Muscle layer of duodenum (tissue), 2 donors: ENCODE results near the gene VPS29.
"Not testable (repeated sequence)": the region's sequence is repeated elsewhere in the genome, so short reads cannot be mapped to it uniquely, and the experiment has no call there.

Experiments
- H3K27ac ChIP-seq: one replicate; pipeline ENCODE4 v1.7.0; 2013; ENCODE audit warnings: mild to moderate bottlenecking, low read length
- H3K27me3 ChIP-seq: one replicate; pipeline ENCODE4 v1.7.0; 2013; ENCODE audit warnings: low read depth, mild to moderate bottlenecking, control low read depth, low read length
- H3K36me3 ChIP-seq, 2 donors: one replicate each; pipeline ENCODE4 v1.7.0; 2013; ENCODE audit warnings: low read length in 2 of 2, control low read depth in 1 of 2, mild to moderate bottlenecking in 1 of 2; ENCODE audit not compliant: insufficient read depth in 2 of 2, control insufficient read depth in 1 of 2
- H3K4me1 ChIP-seq, 2 donors: one replicate each; pipeline ENCODE4 v1.7.0; 2013; ENCODE audit warnings: low read length in 2 of 2, mild to moderate bottlenecking in 2 of 2, control low read depth in 1 of 2, moderate library complexity in 1 of 2; ENCODE audit not compliant: insufficient read depth in 2 of 2, control insufficient read depth in 1 of 2
- H3K4me3 ChIP-seq, 2 donors: one replicate each; pipeline ENCODE4 v1.7.0; 2013; ENCODE audit warnings: low read length in 2 of 2, low read depth in 1 of 2, mild to moderate bottlenecking in 1 of 2
- H3K9me3 ChIP-seq, 2 donors: one replicate each; pipeline ENCODE4 v1.7.0; 2013; ENCODE audit warnings: low read length in 2 of 2, control low read depth in 1 of 2, mild to moderate bottlenecking in 1 of 2; ENCODE audit not compliant: control insufficient read depth in 1 of 2
- donor health status: healthy.

Gene VPS29

DNA sequence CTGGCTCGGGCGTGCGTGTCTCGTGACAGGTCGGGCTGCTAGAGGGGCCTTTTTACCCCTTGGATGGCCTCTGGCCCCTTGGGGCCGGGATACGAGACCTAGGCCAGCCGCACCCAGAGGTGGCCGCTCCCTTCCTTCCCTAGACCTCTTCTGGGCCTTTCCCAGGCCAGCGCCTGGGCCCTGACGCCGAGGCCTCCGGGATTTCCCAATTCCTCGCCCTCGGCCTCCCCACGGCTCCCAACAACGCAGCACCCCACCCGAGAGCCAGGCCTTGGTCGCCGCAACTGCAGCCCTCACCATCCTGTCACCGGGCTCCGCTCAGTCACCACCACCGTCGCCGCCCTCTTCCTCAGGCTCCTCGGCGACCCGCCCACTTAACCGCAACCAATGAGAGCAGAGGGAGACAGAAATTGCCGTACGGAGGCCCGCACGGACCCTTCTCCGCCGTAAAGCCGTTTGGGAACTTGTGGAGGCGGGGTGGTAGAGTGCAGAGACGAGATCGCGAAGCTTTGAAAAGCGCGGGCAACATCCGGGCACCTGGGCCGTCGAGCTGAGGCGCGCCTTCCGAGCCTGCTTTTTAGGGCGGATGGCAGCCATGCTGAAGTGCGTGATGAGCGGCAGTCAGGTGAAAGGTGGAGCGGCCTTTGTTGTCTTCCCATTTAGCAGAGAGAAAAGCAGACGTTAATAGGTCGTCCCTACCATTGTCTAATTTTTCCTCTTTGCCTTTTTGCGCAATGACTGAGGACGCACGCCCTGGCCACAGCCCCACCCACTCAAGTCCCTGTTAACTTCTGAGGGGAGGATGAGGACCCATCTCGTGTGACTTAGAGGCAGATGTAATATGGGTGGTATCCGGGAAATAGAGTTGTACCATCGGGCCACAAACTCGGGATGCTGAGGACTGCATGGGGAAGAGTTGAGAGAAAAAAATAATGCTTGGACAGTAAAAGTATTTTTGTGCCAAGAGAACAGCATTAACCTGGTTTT, at the start of gene VPS29, which contains the start of gene RAD9B:
TSS of gene VPS29 (minus strand) at position 360 of the 987 bp plus-strand sequence. CDS start at position 300, 60 bp downstream.
TSS of gene RAD9B (plus strand) at position 580 of the 987 bp plus-strand sequence. CDS start at position 587, 7 bp downstream.
- H3K9me3 ChIP-seq, result no peaks in the 10 kb centered on the region
- H3K4me3 ChIP-seq, result peak within 1 kb of the TSS; percentile 96 to 98

DNA sequence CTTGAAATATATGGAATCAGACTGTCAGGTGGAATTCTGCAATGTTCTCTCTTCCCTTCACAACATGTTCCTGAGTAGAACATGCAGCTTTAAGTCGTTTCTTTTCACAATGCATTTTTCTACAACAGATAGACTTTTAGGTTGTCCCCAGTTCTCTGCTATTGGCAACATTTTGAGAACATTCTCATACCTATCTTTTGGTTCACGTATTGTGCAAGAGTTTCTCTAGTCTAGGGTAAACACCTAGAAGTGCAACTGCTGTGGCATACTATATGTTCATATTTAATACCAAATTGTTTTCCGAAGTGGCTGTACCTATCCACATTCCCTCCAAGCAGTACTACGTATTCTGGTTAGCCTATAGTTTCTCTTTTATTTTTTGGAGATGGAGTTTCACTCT, 49.1 kb upstream of the VPS29 start:
- H3K27ac ChIP-seq, result no peak overlapping the region
- no peak overlapping the region for H3K4me3 ChIP-seq
- H3K36me3 ChIP-seq, result no peaks in the 10 kb centered on the region
- peaks cover 4 to 42% of the 10 kb centered on the region in 2 donors for H3K4me1 ChIP-seq
- no peaks in the 10 kb centered on the region for H3K9me3 ChIP-seq
- no peaks in the 10 kb centered on the region for H3K27me3 ChIP-seq

More for the DNA sequence above, at the start of gene VPS29, which contains the start of gene RAD9B:
- peaks cover 0 to 6% of the 10 kb centered on the region in 2 donors for H3K36me3 ChIP-seq
- no peaks in the 10 kb centered on the region for H3K27me3 ChIP-seq
- H3K4me1 ChIP-seq, result peaks cover 16 to 28% of the 10 kb centered on the region in 2 donors
- H3K27ac ChIP-seq, result peak within 1 kb of the TSS; percentile 95

DNA sequence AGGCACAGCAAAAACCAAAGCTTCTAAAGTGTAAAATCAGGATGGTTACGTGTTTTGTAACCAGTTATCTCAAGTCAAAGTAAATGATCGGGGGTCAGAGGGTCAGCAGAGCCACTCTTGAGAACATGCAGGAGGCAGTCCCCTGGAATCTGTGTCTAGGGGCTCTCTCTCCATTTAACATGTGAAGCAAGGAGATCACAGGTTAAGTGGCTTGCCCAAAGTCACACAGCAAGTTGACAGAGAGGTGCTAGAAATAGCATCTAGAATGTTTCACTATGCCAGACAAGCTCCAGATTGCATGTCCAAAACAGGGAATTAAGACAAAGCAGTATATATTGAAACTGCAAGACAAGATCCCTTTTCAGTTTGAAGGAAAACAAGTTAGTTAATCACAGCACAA, 47.8 kb upstream of the VPS29 start:
- Histone ChIP-seq H3K4me1 (peaks cover 4 to 34% of the 10 kb centered on the region in 2 donors), H3K27ac (no peak overlapping the region), H3K4me3 (no peak overlapping the region), H3K9me3 (no peaks in the 10 kb centered on the region), H3K36me3 (no peaks in the 10 kb centered on the region), H3K27me3 (no peaks in the 10 kb centered on the region)

DNA sequence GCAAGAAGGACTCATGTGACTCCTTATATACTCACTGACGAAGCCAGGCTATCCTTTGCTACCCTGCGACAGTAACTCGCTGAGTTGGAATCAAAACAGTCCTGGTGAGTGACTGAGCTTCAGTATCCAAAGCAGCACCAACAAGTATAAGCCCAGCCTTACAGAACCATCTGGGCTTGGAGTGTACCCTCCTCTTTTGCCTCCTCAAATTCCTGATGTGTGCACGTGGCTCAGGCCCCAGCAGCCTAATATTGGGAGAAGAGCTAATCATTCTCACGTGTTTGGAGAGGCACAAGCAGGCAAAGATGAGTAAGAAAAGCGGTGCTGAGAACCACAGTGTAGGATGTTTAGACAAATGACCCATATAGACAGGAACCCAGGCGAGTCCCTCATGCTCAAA, 46.8 kb upstream of the VPS29 start:
- Histone ChIP-seq H3K27me3 (no peaks in the 10 kb centered on the region), H3K4me3 (no peak overlapping the region), H3K4me1 (peaks cover 4 to 38% of the 10 kb centered on the region in 2 donors), H3K36me3 (no peaks in the 10 kb centered on the region), H3K9me3 (no peaks in the 10 kb centered on the region), H3K27ac (peak overlapping the region; percentile 75)

DNA sequence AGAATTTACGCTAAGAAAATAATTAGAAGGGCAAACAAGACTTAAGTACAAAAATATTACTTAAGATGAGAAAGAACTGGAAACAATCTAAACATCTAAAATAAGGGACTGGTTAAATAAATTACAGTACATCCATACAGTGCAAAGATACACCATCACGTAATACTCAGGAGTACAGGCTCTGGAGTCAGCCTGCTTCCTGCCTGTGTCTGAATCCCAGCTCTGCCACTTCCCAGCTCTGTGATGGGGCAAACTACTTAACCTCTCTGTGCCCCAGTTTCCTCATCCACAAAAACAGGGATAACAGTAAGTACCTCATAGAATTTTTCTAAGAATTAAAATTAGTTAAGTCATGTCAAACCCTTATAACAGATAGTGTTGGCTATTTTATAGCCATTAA, 45.2 kb upstream of the VPS29 start:
- H3K36me3 ChIP-seq, result peaks cover 0 to 4% of the 10 kb centered on the region in 2 donors
- peak overlapping the region; percentile 3 for H3K27ac ChIP-seq
- H3K4me1 ChIP-seq, result peaks cover 4 to 52% of the 10 kb centered on the region in 2 donors
- H3K9me3 ChIP-seq, result no peaks in the 10 kb centered on the region
- H3K27me3 ChIP-seq, result no peaks in the 10 kb centered on the region
- H3K4me3 ChIP-seq, result no peak overlapping the region

DNA sequence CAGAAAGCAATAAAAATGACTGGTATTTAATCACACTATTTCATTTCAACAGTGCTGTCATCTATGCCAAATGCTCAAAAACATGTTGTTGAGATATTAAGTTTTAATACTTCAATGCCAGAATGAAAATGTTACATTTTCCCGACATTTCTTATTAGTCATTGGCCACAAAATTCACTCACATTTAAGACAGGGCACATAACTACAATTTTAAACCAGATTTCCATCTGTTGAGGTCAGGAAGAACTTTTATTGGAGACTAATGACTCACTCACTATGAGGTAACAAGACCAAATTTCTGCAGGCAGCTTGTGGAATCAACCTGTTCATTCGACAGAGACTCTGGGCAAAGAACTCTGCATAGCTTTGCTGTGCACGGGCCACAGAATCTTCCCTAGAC, 44.4 kb upstream of the VPS29 start:
- Histone ChIP-seq H3K4me3 (peak overlapping the region in 1 of 2 donors; percentile 2), H3K9me3 (no peaks in the 10 kb centered on the region), H3K27ac (peak overlapping the region; percentile 53), H3K27me3 (no peaks in the 10 kb centered on the region), H3K36me3 (peaks cover 0 to 4% of the 10 kb centered on the region in 2 donors), H3K4me1 (peaks cover 4 to 52% of the 10 kb centered on the region in 2 donors)

DNA sequence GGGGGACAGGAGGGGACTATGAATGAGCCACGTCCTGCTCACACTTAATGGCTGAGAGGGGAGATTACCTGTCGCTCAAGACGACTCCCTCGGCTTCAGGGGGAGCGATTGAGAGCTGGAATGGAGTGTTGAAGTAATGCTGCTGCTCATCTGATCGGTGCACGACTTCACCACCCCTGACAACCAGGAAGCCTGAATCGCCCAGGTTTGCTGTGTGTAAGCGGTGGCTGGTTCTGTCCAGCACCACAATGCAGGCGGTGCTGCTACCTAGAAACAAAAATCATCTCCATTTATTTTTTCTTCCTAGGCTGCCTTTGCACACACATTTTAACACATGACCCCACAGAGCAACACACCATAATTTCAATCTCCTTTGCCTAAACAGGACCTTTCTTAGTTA, 43.9 kb upstream of the VPS29 start:
- Histone ChIP-seq H3K36me3 (peaks cover 0 to 4% of the 10 kb centered on the region in 2 donors), H3K9me3 (no peaks in the 10 kb centered on the region), H3K4me1 (peaks cover 4 to 48% of the 10 kb centered on the region in 2 donors), H3K4me3 (no peak overlapping the region), H3K27me3 (no peaks in the 10 kb centered on the region), H3K27ac (peak overlapping the region; percentile 53)

DNA sequence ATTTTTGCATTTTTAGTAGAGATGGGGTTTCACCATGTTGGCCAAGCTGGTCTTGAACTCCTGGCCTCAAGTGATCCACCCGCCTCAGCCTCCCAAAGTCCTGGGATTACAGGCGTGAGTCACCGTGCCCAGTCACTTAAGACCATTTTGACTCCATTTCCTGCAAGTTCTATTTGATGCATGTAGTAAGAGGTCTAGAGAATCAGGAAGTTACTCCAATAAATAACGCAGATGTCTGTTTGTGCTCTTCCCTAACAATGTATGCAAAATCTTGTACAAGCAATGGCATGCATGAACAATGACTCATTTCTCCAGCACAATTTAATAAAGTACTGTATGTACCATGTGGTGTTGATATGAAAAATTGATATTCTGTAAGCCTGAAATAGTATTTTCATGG, 43.3 kb upstream of the VPS29 start:
- peaks cover 4 to 43% of the 10 kb centered on the region in 2 donors for H3K4me1 ChIP-seq
- peak overlapping the region; percentile 53 for H3K27ac ChIP-seq
- H3K9me3 ChIP-seq, H3K27me3 ChIP-seq, H3K4me3 ChIP-seq, H3K36me3 ChIP-seq: not testable (repeated sequence)

DNA sequence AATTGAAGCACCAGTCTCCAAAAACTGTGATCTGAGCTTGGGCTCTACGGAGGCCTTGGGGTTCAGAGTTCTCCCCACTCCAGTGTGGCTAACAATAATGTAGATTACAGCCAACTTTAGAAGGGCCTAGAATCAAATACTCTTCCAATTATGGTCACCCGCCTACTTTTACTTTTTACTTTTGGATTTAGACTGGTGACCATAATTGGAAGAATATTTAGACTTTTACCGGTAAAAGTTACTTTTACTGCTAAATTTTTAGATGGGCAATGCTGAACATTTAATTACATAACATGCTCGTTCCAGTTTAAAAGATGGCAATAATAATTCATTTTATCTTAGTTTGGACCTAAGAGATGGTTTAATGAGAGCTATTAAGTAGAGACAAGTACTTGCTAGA, 42.1 kb upstream of the VPS29 start:
- peak overlapping the region; percentile 67 for H3K27ac ChIP-seq
- peaks cover 4 to 35% of the 10 kb centered on the region in 2 donors for H3K4me1 ChIP-seq
- H3K4me3 ChIP-seq, result peak overlapping the region in 1 of 2 donors; percentile 40

DNA sequence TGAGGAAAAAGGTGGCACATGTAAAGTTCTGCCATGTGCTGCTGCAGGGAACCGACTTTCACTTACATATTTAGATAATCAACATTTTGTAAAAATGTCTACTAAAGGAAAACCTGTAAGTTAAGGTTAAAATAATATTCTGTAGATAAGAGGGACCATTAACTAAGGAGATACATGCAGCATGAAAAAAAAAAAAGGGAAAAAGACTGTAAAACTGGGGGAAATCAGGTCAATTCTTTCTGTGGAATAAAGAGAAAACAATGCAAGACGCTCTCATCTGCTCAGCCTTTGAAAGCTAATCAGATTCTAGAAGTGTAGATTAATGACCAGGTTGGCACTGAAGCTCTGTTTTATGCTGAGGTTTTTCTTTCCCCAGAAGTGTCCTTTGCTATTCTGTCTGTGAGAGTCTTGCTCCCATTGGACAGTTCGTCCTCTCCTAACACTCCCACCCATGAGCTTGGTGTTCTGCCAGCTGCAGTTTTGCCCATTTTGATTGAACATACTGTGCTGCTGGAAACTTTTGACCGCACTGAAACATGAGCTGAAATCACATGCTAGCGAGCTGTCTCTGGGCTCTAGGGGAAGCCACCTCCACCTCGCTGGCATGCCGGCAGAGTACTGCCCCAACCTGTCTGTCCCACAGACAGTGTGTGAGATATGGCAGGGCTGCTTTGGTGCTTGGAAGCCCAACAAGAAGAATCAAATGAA, 41.5 kb upstream of the VPS29 start:
- Histone ChIP-seq H3K4me3 (peak overlapping the region in 1 of 2 donors; percentile 40), H3K4me1 (peaks cover 2 to 34% of the 10 kb centered on the region in 2 donors)

More for the DNA sequence above, 42.1 kb upstream of the VPS29 start:
- Histone ChIP-seq H3K9me3 (no peaks in the 10 kb centered on the region), H3K36me3 (peaks cover 3 to 8% of the 10 kb centered on the region in 2 donors), H3K27me3 (no peaks in the 10 kb centered on the region)

DNA sequence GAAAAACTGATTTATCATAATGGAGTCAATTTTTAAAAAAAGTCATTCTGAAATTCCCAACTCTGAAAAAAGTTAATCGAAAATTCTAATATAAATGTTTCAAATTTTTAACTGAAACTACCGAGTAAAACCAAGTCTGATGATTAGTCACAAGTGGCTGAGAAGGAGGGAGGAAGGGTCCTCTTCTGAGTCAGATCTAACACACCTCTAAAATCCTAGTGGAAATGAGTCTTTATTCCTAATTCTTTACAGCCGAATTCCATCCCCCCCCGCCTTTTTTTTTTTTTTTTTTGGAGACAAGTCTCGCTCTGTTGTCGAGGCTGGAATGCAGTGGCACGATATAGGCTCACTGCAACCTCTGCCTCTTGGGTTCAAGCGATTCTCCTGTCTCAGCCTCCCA, 38.1 kb upstream of the VPS29 start:
- H3K27ac ChIP-seq, result no peak overlapping the region
- no peak overlapping the region for H3K4me3 ChIP-seq
- peaks cover 11 to 34% of the 10 kb centered on the region in 2 donors for H3K36me3 ChIP-seq
- peaks cover 0 to 21% of the 10 kb centered on the region in 2 donors for H3K4me1 ChIP-seq
- no peaks in the 10 kb centered on the region for H3K9me3 ChIP-seq
- H3K27me3 ChIP-seq, result no peaks in the 10 kb centered on the region

More for the DNA sequence above, 41.5 kb upstream of the VPS29 start:
- peak overlapping the region; percentile 67 for H3K27ac ChIP-seq
- H3K27me3 ChIP-seq, result no peaks in the 10 kb centered on the region
- peaks cover 3 to 13% of the 10 kb centered on the region in 2 donors for H3K36me3 ChIP-seq
- H3K9me3 ChIP-seq, result no peaks in the 10 kb centered on the region
